ENCODE measurements around the gene PAK2. TPM values are rescaled to one million over a fixed set of nuclear protein-coding genes. Genes with fewer than 3 reads are reported as not detected.
A peak's percentile ranks its signal among the peaks of the same experiment; 100 is the strongest.

The PAK2 gene
- total RNA-seq, 1 donor from 2014 or later, result 36.9 TPM

DNA sequence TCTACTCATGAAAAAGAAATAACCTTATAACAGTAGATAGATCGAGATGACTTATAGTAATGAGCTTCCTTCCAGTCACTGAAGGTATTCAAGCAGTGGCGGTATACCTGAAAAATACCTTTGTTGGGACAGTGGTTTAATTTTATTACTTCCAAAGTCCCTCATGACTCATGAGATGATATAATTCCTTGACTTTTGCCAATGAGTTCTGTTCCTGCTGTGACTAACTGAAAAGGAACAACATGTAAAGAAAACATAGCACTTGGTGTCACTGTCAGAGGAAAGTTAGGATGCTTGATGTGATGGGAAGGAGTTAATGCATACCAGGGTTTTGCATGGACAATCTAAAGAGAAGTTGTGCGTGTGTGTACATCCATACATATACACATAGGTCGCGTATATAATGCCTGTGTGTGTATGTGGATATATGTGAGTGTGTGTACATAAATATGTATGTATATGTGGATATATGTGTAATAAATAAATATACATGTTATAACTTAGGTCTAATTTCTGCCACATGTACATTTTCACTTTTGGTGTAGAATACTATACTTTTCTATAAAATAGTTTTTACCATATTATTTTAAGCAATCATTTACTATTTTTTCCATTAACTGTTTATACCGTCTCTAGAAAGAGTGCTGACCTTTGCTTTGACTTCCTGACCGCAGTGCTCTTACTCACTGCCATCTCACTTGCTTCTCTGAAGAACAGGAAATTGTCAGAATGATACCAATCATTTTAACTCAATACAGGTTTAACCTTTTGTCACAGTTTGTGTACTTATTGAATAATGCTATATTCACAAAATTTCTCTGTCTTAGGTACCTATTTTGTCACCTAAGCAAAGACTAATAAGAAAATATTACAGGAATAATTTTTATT lies 12.6 kb upstream of the PAK2 start:
- H3K4me3 ChIP-seq (ENCODE audit: low read depth, low read length), result no peak overlapping the region
- H3K27me3 ChIP-seq (ENCODE audit: control insufficient read depth, insufficient read depth, low read length), result no peaks in the 10 kb centered on the region
- TF ChIP-seq, protein P1, sequence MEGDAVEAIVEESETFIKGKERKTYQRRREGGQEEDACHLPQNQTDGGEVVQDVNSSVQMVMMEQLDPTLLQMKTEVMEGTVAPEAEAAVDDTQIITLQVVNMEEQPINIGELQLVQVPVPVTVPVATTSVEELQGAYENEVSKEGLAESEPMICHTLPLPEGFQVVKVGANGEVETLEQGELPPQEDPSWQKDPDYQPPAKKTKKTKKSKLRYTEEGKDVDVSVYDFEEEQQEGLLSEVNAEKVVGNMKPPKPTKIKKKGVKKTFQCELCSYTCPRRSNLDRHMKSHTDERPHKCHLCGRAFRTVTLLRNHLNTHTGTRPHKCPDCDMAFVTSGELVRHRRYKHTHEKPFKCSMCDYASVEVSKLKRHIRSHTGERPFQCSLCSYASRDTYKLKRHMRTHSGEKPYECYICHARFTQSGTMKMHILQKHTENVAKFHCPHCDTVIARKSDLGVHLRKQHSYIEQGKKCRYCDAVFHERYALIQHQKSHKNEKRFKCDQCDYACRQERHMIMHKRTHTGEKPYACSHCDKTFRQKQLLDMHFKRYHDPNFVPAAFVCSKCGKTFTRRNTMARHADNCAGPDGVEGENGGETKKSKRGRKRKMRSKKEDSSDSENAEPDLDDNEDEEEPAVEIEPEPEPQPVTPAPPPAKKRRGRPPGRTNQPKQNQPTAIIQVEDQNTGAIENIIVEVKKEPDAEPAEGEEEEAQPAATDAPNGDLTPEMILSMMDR (IDR thresholded peaks at IDR 0.05; ENCODE audit: insufficient read depth, low read length, severe bottlenecking), result no peak
- FAIRE-seq (no peak), DNase-seq (ENCODE audit: low read depth) (peak; percentile 73)
- H3K36me3 ChIP-seq (ENCODE audit: control insufficient read depth, insufficient read depth, low read length), result no peaks in the 10 kb centered on the region

DNA sequence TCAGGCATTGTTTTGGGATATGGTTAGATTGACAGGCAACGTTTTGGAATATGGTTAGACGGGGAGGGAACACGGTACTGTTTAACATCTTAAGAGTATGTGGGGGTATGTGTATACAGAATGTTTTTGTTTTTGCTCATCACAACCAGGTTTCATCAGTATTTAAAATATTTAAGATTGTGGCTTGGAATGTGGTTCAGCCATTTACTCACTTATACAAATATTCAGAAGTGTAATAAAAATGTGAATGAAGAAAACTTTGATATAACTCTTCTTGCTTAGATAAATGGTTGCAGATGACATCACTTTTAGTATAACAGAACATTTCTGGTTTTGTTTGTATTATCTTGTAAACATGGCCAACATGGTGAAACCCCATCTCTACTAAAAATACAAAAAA lies 3.9 kb upstream of the PAK2 start:
- Histone ChIP-seq H3K36me3 (ENCODE audit: control insufficient read depth, insufficient read depth, low read length) (no peaks in the 10 kb centered on the region), H3K4me3 (ENCODE audit: low read depth, low read length) (no peak overlapping the region), H3K27me3 (ENCODE audit: control insufficient read depth, insufficient read depth, low read length) (no peaks in the 10 kb centered on the region)
- no peak for FAIRE-seq
- TF ChIP-seq, protein P1 (IDR thresholded peaks at IDR 0.05; ENCODE audit: insufficient read depth, low read length, severe bottlenecking), result no peak
- DNase-seq (ENCODE audit: low read depth), result no peak

DNA sequence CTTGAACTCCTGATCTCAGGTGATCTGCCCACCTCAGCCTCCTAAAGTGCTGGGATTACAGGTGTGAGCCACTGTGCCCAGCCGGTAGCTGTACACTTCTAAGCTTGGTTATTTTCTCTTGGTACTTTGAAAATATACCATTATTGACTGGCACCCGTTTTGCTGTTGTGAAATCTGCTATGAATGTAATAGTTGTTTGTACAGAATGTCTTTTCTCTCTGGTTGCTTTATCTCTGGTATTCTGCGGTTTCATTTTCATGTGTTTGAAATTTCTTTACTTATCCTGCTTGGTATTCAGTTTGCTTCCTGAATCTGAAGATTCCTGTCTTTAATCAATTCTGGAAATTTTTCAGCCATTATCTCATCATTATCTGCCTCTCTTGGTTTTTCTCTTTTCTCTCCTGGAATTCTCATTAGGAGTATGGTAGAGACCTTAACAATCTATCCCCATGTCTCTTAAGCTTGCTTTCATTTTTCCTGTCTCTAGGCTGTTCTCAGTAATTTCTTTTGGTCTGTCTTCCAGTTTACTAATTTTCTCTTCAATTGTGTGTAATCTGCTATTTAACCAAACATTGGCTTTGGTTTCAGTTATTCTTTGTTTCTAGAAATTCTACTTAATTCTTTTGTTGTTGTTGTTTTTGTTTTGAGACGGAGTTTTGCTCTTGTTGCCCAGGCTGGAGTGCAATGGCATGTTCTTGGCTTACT lies 2.8 kb upstream of the PAK2 start:
- TF ChIP-seq, protein P1 (IDR thresholded peaks at IDR 0.05; ENCODE audit: insufficient read depth, low read length, severe bottlenecking), result no peak
- H3K36me3 ChIP-seq (ENCODE audit: control insufficient read depth, insufficient read depth, low read length), result no peaks in the 10 kb centered on the region
- DNase-seq (ENCODE audit: low read depth) (no peak), FAIRE-seq (no peak)
- no peak overlapping the region for H3K4me3 ChIP-seq (ENCODE audit: low read depth, low read length)
- H3K27me3 ChIP-seq (ENCODE audit: control insufficient read depth, insufficient read depth, low read length), result no peaks in the 10 kb centered on the region

DNA sequence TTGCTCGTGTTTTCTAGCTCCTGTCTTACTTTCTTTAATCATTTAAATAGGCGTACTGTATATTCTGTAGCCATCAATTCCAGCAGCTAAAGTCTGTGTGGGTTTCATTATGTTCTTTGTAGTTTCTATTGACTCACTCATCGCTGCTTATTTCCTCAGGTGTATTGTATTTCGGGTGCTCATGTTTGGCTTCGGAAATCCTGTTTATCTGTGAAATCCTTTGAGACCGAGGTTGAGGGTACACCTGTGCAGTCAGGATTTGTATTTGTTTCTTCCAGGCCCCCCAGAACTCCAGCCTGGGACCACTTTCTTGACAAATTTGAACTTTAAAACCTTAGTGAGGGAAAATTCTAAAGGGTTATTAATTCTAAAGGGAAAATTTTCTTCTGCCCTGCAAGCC lies 2.0 kb upstream of the PAK2 start:
- Histone ChIP-seq H3K36me3 (ENCODE audit: control insufficient read depth, insufficient read depth, low read length) (no peaks in the 10 kb centered on the region), H3K27me3 (ENCODE audit: control insufficient read depth, insufficient read depth, low read length) (no peaks in the 10 kb centered on the region), H3K4me3 (ENCODE audit: low read depth, low read length) (no peak overlapping the region)
- TF ChIP-seq, protein P1 (IDR thresholded peaks at IDR 0.05; ENCODE audit: insufficient read depth, low read length, severe bottlenecking), result no peak
- DNase-seq (ENCODE audit: low read depth) (no peak), FAIRE-seq (no peak)

DNA sequence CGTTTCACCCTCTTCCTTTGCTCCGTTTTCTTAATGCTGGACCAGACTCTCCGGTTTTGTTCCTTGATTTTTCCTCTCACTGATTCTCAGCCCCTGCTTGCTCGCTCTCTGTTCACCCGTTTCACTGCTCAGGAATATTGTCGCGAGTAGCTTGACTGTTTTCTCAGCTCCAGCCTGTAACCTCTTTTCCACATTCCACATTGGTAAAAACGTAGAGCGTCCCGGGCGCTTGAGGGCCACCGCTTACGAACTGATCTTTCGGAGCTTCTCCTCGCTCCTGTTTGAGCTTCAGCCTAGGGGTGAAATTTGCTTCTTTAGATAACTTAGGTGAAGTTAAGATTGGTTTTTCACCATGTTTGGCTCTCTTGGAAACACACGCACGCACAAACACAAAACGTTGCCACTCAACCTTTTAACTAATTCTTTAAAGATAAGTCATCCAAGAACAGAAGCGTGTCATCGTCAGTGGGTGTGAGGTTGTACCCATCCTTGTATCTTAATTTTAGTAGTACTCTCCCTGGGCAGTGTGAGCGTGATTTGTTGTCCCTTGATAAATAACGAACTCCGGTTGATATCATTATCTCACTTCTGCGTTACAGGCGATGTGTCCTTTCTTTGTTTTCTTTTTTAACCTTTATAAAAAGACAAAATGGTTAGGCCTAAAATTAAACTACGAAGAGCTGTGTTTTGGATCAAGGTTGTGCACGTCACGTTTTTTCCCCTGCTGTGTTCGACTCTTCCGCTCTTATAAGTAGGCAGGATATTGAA lies 1.0 kb downstream of the PAK2 start:
- peak; percentile 56 for DNase-seq (ENCODE audit: low read depth)
- Histone ChIP-seq H3K4me3 (ENCODE audit: low read depth, low read length) (peak overlapping the region; percentile 65), H3K36me3 (ENCODE audit: control insufficient read depth, insufficient read depth, low read length) (no peaks in the 10 kb centered on the region), H3K27me3 (ENCODE audit: control insufficient read depth, insufficient read depth, low read length) (no peaks in the 10 kb centered on the region)
- TF ChIP-seq, protein P1 (IDR thresholded peaks at IDR 0.05; ENCODE audit: insufficient read depth, low read length, severe bottlenecking), result no peak
- no peak for FAIRE-seq

All from bronchial epithelial cell (primary cell).